HG03457 (cell line): Measurements from ENCODE around the gene IFT80.
"Not testable (repeated sequence)": the region's sequence is repeated elsewhere in the genome, so short reads cannot be mapped to it uniquely, and the experiment has no call there.

Experiments
- ATAC-seq: cut with Tn5 transposase; IDR thresholded peaks from one replicate; pipeline ENCODE4 v1.9.1; 2021; ENCODE audit warnings: moderate number of reproducible peaks; ENCODE audit not compliant: unreplicated experiment

IFT80 gene

GRCh38 chr3:160369784-160370183 is 29.2 kb downstream of the IFT80 start:
- ATAC-seq: no peak

- peak; percentile 70 for ATAC-seq
Measured at GRCh38 chr3:160368804-160369203, 30.2 kb downstream of the IFT80 start.

GRCh38 chr3:160365869-160366522 is 33.0 kb downstream of the IFT80 start:
- no peak for ATAC-seq

GRCh38 chr3:160362896-160363295 is 36.1 kb downstream of the IFT80 start:
- ATAC-seq: not testable (repeated sequence)

GRCh38 chr3:160355826-160356225 is 43.2 kb downstream of the IFT80 start:
- ATAC-seq: no peak

GRCh38 chr3:160346511-160346910 is 52.5 kb downstream of the IFT80 start:
- no peak for ATAC-seq

GRCh38 chr3:160343132-160343531 is 55.9 kb downstream of the IFT80 start:
- ATAC-seq: no peak

GRCh38 chr3:160340351-160340750 is 58.7 kb downstream of the IFT80 start:
- no peak for ATAC-seq

- no peak for ATAC-seq
Measured at GRCh38 chr3:160331127-160331937, 67.7 kb downstream of the IFT80 start.

- ATAC-seq: no peak
Measured at GRCh38 chr3:160330690-160331089, 68.3 kb downstream of the IFT80 start.

- ATAC-seq: no peak
Measured at GRCh38 chr3:160330109-160330508, 68.9 kb downstream of the IFT80 start.

GRCh38 chr3:160326286-160326685 is 72.7 kb downstream of the IFT80 start:
- ATAC-seq: not testable (repeated sequence)

- ATAC-seq: not testable (repeated sequence)
Measured at GRCh38 chr3:160321821-160322220, 77.2 kb downstream of the IFT80 start.

GRCh38 chr3:160319322-160319721 is 79.7 kb downstream of the IFT80 start:
- ATAC-seq: no peak

- ATAC-seq: no peak
Measured at GRCh38 chr3:160314995-160315394, 84.0 kb downstream of the IFT80 start.

GRCh38 chr3:160312014-160312624 is 86.9 kb downstream of the IFT80 start:
- no peak for ATAC-seq

- ATAC-seq: no peak
Measured at GRCh38 chr3:160302806-160303205, 96.2 kb downstream of the IFT80 start.

- no peak for ATAC-seq
Measured at GRCh38 chr3:160296591-160296990, 102.4 kb downstream of the IFT80 start.

- no peak for ATAC-seq
Measured at GRCh38 chr3:160291909-160292299, 107.1 kb downstream of the IFT80 start.

GRCh38 chr3:160291290-160291908 is 107.6 kb downstream of the IFT80 start:
- no peak for ATAC-seq

GRCh38 chr3:160287666-160288065 is 111.4 kb downstream of the IFT80 start:
- no peak for ATAC-seq
